Gastrocnemius medialis (tissue), 4 donors: ENCODE results near the gene SEMA7A. TPM values are rescaled to one million over a fixed set of nuclear protein-coding genes. Genes with fewer than 3 reads are reported as not detected.

ENCODE experiments used
- ATAC-seq, 2 donors: fragments of 150-250 bp; one replicate each; pipeline ENCODE4 v1.9.1; 2016
- DNase-seq, 2 donors: peaks; one replicate each; pipeline ENCODE4 v3.0.0-alpha.2; 2019
- H3K27ac ChIP-seq, 4 donors: fragments of 200-600 bp; sonication (generic); 1 replicate in 1 of 4; 2 replicates in 3 of 4; pipeline ENCODE4 v1.5.1; 2016 to 2018; ENCODE audit warnings: mild to moderate bottlenecking in 2 of 4, moderate library complexity in 1 of 4
- H3K27me3 ChIP-seq, 3 donors: fragments of 200-600 bp; sonication (generic) in 2 of 3; 1 replicate in 1 of 3; 2 replicates in 2 of 3; pipeline versions ENCODE4 v1.5.1 to v1.6.0; 2016 to 2019; ENCODE audit warnings: mild to moderate bottlenecking in 1 of 3, moderate library complexity in 1 of 3
- H3K36me3 ChIP-seq, 2 donors: fragments of 200-600 bp; sonication (generic) in 1 of 2; one replicate each; pipeline ENCODE4 v1.5.1; 2017 to 2018
- H3K4me1 ChIP-seq, 2 donors: fragments of 200-600 bp; sonication (generic) in 1 of 2; one replicate each; pipeline ENCODE4 v1.5.1; 2016 to 2017; ENCODE audit warnings: mild to moderate bottlenecking in 2 of 2
- H3K4me3 ChIP-seq, 4 donors: fragments of 200-600 bp; sonication (generic) in 3 of 4; 1 replicate in 1 of 4; 2 replicates in 3 of 4; pipeline ENCODE4 v1.5.1; 2016 to 2019; ENCODE audit warnings: mild to moderate bottlenecking in 2 of 4
- H3K9me3 ChIP-seq, 3 donors: fragments of 200-600 bp; sonication (generic) in 2 of 3; 1 replicate in 1 of 3; 2 replicates in 2 of 3; pipeline ENCODE4 v1.5.1; 2016 to 2019
- CTCF ChIP-seq, 5 experiments: fragments of 450-650 bp in 3 of 5; fragments of 200-600 bp in 2 of 5; sonication (generic) in 2 of 5; IDR thresholded peaks in 4 of 5; conservative IDR thresholded peaks in 1 of 5; 1 replicate in 4 of 5; 2 replicates in 1 of 5; pipeline ENCODE4 v1.5.1; 2016 to 2019; ENCODE audit warnings: antibody characterized with exemption in 5 of 5, mild to moderate bottlenecking in 3 of 5, moderate library complexity in 3 of 5
- POLR2A ChIP-seq, 2 donors: fragments of 450-650 bp; IDR thresholded peaks; one replicate each; pipeline ENCODE4 v1.6.1; 2017; ENCODE audit warnings: antibody characterized with exemption in 2 of 2, mild to moderate bottlenecking in 2 of 2, moderate library complexity in 2 of 2
- in situ Hi-C, 4 donors: fragments of 200-750 bp; cut with MboI; loops; one replicate each; pipeline versions ENCODE4 v1.15.0 to v1.8.0; 2017; ENCODE audit warnings: low sequenced_read_pairs in 4 of 4
- intact Hi-C: fragments of 100-400 bp; cut with DNase I; formaldehyde crosslinking; loops from one replicate; pipeline ENCODE4 v1.15.1; 2023; ENCODE audit warnings: low total_unique reads
- total RNA-seq, 4 donors: library from RNA; depleted of rRNA; stranded (reverse); fragments of >200 nt; gene quantifications; one replicate each; pipeline versions ENCODE4 v1.1.0 to v1.2.3, GENCODE V29; 2016

The SEMA7A gene
- total RNA-seq, 4 donors from 2014 or later = 0.51 to 2.7 (median 2.4) TPM

GRCh38 chr15:74432271-74432967 lies 1.3 kb downstream of the SEMA7A start:
- no peak for DNase-seq
- no peak overlapping the region for H3K27ac ChIP-seq

GRCh38 chr15:74431645-74432044 lies 2.1 kb downstream of the SEMA7A start:
- Histone ChIP-seq H3K4me3 (no peak overlapping the region), H3K27me3 (peaks cover 0 to 18% (median 7%) of the 10 kb centered on the region in 3 donors), H3K9me3 (no peaks in the 10 kb centered on the region), H3K27ac (no peak overlapping the region), H3K4me1 (peaks cover 0 to 9% of the 10 kb centered on the region in 2 donors), H3K36me3 (no peaks in the 10 kb centered on the region)
- in situ Hi-C loops = no loop called here
- DNase-seq = no peak
- intact Hi-C loops = loop anchor here (5.0 kb wide), 1 partner anchor 41 kb away; no protein-coding TSS in a partner anchor
- no peak for ATAC-seq
- TF ChIP-seq CTCF (IDR thresholded peaks at IDR 0.05 in 4 of 5, conservative IDR thresholded peaks at IDR 0.05 in 1 of 5) = no peak
- no peak for TF ChIP-seq POLR2A (IDR thresholded peaks at IDR 0.05)

More at GRCh38 chr15:74432271-74432967, 1.3 kb downstream of the SEMA7A start:
- peaks cover 0 to 18% (median 7%) of the 10 kb centered on the region in 3 donors for H3K27me3 ChIP-seq
- intact Hi-C loops = loop anchor here (5.0 kb wide), 1 partner anchor 40 kb away; no protein-coding TSS in a partner anchor
- in situ Hi-C loops = no loop called here
- H3K36me3 ChIP-seq = no peaks in the 10 kb centered on the region
- peak overlapping the region; percentile 61 to 84 (median 72) for H3K4me3 ChIP-seq
- no peak for ATAC-seq
- peaks cover 0 to 9% of the 10 kb centered on the region in 2 donors for H3K4me1 ChIP-seq
- H3K9me3 ChIP-seq = no peaks in the 10 kb centered on the region
- TF ChIP-seq POLR2A (IDR thresholded peaks at IDR 0.05) (no peak), CTCF (IDR thresholded peaks at IDR 0.05 in 4 of 5, conservative IDR thresholded peaks at IDR 0.05 in 1 of 5) (no peak)

GRCh38 chr15:74431116-74431515 lies 2.6 kb downstream of the SEMA7A start:
- Histone ChIP-seq H3K4me1 (peaks cover 0 to 9% of the 10 kb centered on the region in 2 donors), H3K9me3 (no peaks in the 10 kb centered on the region), H3K27ac (no peak overlapping the region), H3K4me3 (no peak overlapping the region), H3K27me3 (peaks cover 0 to 18% (median 7%) of the 10 kb centered on the region in 3 donors), H3K36me3 (no peaks in the 10 kb centered on the region)
- ATAC-seq (no peak), DNase-seq (no peak)
- intact Hi-C loops (loop anchor here (5.0 kb wide), 1 partner anchor 41 kb away; no protein-coding TSS in a partner anchor), in situ Hi-C loops (no loop called here)
- TF ChIP-seq CTCF (IDR thresholded peaks at IDR 0.05 in 4 of 5, conservative IDR thresholded peaks at IDR 0.05 in 1 of 5) = no peak

- H3K4me1 ChIP-seq = peaks cover 0 to 9% of the 10 kb centered on the region in 2 donors
- in situ Hi-C loops (no loop called here), intact Hi-C loops (loop anchor here (5.0 kb wide), 1 partner anchor 42 kb away; no protein-coding TSS in a partner anchor)
- no peak for TF ChIP-seq CTCF (IDR thresholded peaks at IDR 0.05 in 4 of 5, conservative IDR thresholded peaks at IDR 0.05 in 1 of 5)
- TF ChIP-seq POLR2A (IDR thresholded peaks at IDR 0.05) = no peak
- H3K27me3 ChIP-seq = peaks cover 0 to 18% (median 7%) of the 10 kb centered on the region in 3 donors
- DNase-seq (no peak), ATAC-seq (no peak)
- H3K4me3 ChIP-seq = no peak overlapping the region
- no peaks in the 10 kb centered on the region for H3K9me3 ChIP-seq
- H3K27ac ChIP-seq = no peak overlapping the region
- H3K36me3 ChIP-seq = no peaks in the 10 kb centered on the region
These were observed 3.2 kb downstream of the SEMA7A start for GRCh38 chr15:74430510-74430951.
